Measurements from ENCODE around the gene PLEKHG4B. TPM values are rescaled to one million over a fixed set of nuclear protein-coding genes. Genes with fewer than 3 reads are reported as not detected.

The PLEKHG4B gene
- total and polyA plus RNA-seq, 2 of the 8 experiments (the other 6 are each of a cell fraction or from before 2014, with no cell fraction given), result 31.1 to 43.6 TPM

DNA sequence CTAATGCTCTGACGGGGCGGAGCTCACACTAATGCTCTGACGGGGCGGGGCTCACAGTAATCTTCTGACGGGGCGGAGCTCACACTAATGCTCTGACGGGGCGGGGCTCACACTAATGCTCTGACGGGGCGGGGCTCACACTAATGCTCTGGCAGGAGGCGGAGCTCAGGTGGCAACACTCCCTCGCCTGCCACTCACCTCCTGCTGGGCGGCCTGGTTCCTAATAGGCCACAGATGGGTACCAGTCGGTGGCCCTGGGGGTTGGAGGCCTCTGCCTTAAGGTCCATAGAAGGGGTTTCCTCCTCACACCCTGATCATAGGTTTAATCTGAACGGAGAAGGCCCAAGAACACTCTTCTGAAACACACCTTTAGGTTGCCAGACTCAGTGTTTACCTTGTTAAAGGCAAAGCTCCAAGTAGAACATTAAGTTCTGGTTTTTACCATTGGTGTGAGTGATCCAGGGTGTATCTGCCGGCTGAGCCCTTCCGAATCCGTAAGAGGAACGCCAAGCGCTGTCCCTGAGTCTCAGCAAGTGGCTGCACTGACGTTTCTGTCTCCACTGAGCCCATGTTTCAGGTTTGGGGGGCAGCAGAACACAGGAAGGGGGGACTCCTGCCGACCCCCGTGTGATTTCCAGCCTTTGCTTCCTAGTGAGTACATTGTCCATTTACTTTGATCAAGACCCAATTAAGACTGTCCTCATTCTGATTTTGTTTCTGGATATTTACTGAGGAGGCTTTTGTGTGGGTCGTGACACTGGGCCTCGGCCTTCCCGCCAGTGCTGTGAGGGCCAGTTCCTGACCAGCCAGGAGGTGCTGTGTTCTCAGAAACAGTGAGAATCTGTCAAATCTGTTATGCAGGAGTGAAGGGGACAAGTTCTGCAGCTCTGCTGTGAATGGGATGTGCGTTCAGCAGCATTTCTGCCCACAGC, 74.7 kb downstream of the PLEKHG4B start:
- FAIRE-seq (no peak), DNase-seq (ENCODE audit: low read depth in 1 of 2, low spot score in 2 of 2) (no peak)
- no peak overlapping the region for H2BK120ac ChIP-seq (replicated peaks; ENCODE audit: low read depth, low read length)
- H2AK5ac ChIP-seq (ENCODE audit: low read depth, low read length), result no peak overlapping the region
- no peak overlapping the region for H3K14ac ChIP-seq (ENCODE audit: insufficient read length)
- H3K56ac ChIP-seq (replicated peaks; ENCODE audit: insufficient read length, low read depth, low read length), result no peak overlapping the region
- no peak overlapping the region for H4K5ac ChIP-seq (ENCODE audit: insufficient read length, low read depth, low read length)
- no peak overlapping the region for H2BK15ac ChIP-seq (ENCODE audit: low read length)
- H3K4me2 ChIP-seq (ENCODE audit: insufficient read depth in 1 of 2, low read depth in 2 of 2, low read length in 2 of 2), result no peak overlapping the region
- no peak overlapping the region for H4K8ac ChIP-seq (ENCODE audit: extremely low read depth, insufficient read depth, low read length)
- no peak overlapping the region for H3K23ac ChIP-seq (ENCODE audit: insufficient read length)
- H3K36me3 ChIP-seq (ENCODE audit: control insufficient read depth in 2 of 4, insufficient read depth in 4 of 4, low read length in 3 of 4), result peaks cover 0 to 26% (median 9%) of the 10 kb centered on the region in 4 experiments; a peak in 6 of 8 replicates
- H3K9ac ChIP-seq (replicated peaks in 1 of 4; ENCODE audit: extremely low read depth in 1 of 4, low read depth in 3 of 4, low read length in 3 of 4), result no peak overlapping the region
- H3K79me1 ChIP-seq (ENCODE audit: low read depth, low read length), result no peaks in the 10 kb centered on the region
- ChIA-PET POLR2A (ENCODE audit: partially characterized antibody) (interaction anchor here (0.7 to 1.7 kb wide), 3 partner anchors 10 to 282 kb away, joined by 3 to 5 read pairs (median 3); no protein-coding TSS in a partner anchor), CTCF (ENCODE audit: partially characterized antibody) (interaction anchor here (0.7 to 3.1 kb wide), 2 partner anchors 9 to 12 kb away, joined by 3 to 9 read pairs; no protein-coding TSS in a partner anchor)
- no peak overlapping the region for H2BK12ac ChIP-seq (ENCODE audit: low read depth, low read length)
- H4K91ac ChIP-seq (replicated peaks; ENCODE audit: insufficient read length, low read length), result no peak overlapping the region
- H3K27me3 ChIP-seq (replicated peaks in 1 of 4; ENCODE audit: control insufficient read depth in 3 of 4, extremely low read depth in 1 of 4, insufficient read depth in 3 of 4, low read length in 3 of 4), result no peaks in the 10 kb centered on the region
- H2BK5ac ChIP-seq (ENCODE audit: low read depth, low read length), result no peak overlapping the region
- H3K4me1 ChIP-seq (replicated peaks in 1 of 4; ENCODE audit: control insufficient read depth in 3 of 4, insufficient read depth in 4 of 4, low read length in 3 of 4), result no peaks in the 10 kb centered on the region
- H3K4ac ChIP-seq (replicated peaks; ENCODE audit: insufficient read length, low read depth, low read length), result no peak overlapping the region
- no peak overlapping the region for H2BK20ac ChIP-seq (ENCODE audit: low read length)
- H3K23me2 ChIP-seq (ENCODE audit: low read depth, low read length), result no peaks in the 10 kb centered on the region
- 95% methylated on average over 15 of the region's 27 CpGs; no CpG with 5 or more reads in 1 of the 2 experiments for WGBS, 2 experiments (ENCODE audit: extremely low coverage in 1 of 2, insufficient coverage in 1 of 2, insufficient read length in 1 of 2, insufficient replicate concordance in 2 of 2, low coverage in 1 of 2, low lambda C conversion rate in 2 of 2, missing lambda C conversion rate in 1 of 2)
- peaks cover 3 to 7% of the 10 kb centered on the region in 2 experiments for H4K20me1 ChIP-seq (replicated peaks in 1 of 2; ENCODE audit: control insufficient read depth in 1 of 2, insufficient read depth in 2 of 2, low read length in 2 of 2)
- peaks cover 0 to 4% of the 10 kb centered on the region in 2 experiments; a peak in 1 of 4 replicates for H3K9me3 ChIP-seq (ENCODE audit: insufficient read depth in 2 of 2, low read depth in 1 of 2, low read length in 1 of 2)
- no peak overlapping the region for H2AFZ ChIP-seq (ENCODE audit: low read length)
- no peak overlapping the region for H3K4me3 ChIP-seq (ENCODE audit: extremely low read depth in 1 of 4, insufficient read depth in 2 of 4, low read depth in 3 of 4, low read length in 4 of 4)
- H3K79me2 ChIP-seq (ENCODE audit: control insufficient read depth in 1 of 2, insufficient read depth in 2 of 2, low read length in 2 of 2), result no peaks in the 10 kb centered on the region
- H3K18ac ChIP-seq (ENCODE audit: extremely low read depth, low read length), result no peak overlapping the region
- H3K27ac ChIP-seq (ENCODE audit: low read depth, low read length), result no peak overlapping the region
- TF ChIP-seq POU5F1 (IDR thresholded peaks at IDR 0.05; ENCODE audit: low read depth, low read length) (no peak), POLR2AphosphoS5 (IDR thresholded peaks at IDR 0.05; ENCODE audit: low read depth, low read length) (no peak), RFX5 (IDR thresholded peaks at IDR 0.05; ENCODE audit: borderline replicate concordance, low read depth, low read length) (no peak), ASH2L (IDR thresholded peaks at IDR 0.05; ENCODE audit: low read length) (no peak), CREB1 (IDR thresholded peaks at IDR 0.05) (no peak), CBX5 (IDR thresholded peaks at IDR 0.05; ENCODE audit: low read depth, low read length) (no peak), CBX8 (IDR thresholded peaks at IDR 0.05; ENCODE audit: borderline replicate concordance, low read depth, low read length) (no peak), EP300 (IDR thresholded peaks at IDR 0.05; ENCODE audit: borderline replicate concordance in 1 of 2, low read depth in 2 of 2, low read length in 2 of 2) (no peak), PHF8 (conservative IDR thresholded peaks at IDR 0.05; ENCODE audit: low read depth, low read length) (no peak), TAF7 (optimal IDR thresholded peaks at IDR 0.05; ENCODE audit: borderline replicate concordance, low read depth, low read length) (no peak), JUND (IDR thresholded peaks at IDR 0.05; ENCODE audit: low read length) (no peak)
